Uterus (tissue), 2 donors: Measurements from ENCODE around the gene UTP11.

Experiments
- POLR2A ChIP-seq, 2 donors: fragments of 450-650 bp; IDR thresholded peaks; one replicate each; pipeline ENCODE4 v1.6.1; 2016; ENCODE audit warnings: antibody characterized with exemption in 2 of 2, mild to moderate bottlenecking in 1 of 2, moderate library complexity in 1 of 2
- TF ChIP-seq, protein P1 (sequence below), 4 experiments: fragments of 200-600 bp in 2 of 4; fragments of 450-650 bp in 2 of 4; sonication (generic) in 2 of 4; IDR thresholded peaks; one replicate each; pipeline ENCODE4 v1.5.1; 2016 to 2019; ENCODE audit warnings: antibody characterized with exemption in 4 of 4, mild to moderate bottlenecking in 2 of 4, moderate library complexity in 1 of 4

DNA sequence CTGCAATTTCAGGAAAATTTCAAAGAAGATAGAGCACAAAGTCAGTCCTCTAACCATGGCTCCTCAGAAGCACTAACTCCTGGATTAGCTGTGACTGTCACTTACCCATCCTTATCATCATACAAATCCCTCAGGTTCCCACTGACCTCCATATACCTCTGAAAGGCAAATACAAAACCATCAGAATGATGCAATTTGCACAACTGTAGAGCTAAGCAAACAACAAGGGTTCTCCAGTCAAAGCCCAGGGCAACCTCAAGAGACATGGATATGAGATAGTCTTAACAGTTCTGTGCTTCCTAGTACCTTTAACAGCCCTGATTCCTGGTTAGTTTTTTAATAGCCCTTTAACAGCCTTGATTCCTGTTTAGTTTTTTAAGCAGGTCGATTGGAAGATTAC lies 24.9 kb upstream of the UTP11 start:
- TF ChIP-seq, protein P1, sequence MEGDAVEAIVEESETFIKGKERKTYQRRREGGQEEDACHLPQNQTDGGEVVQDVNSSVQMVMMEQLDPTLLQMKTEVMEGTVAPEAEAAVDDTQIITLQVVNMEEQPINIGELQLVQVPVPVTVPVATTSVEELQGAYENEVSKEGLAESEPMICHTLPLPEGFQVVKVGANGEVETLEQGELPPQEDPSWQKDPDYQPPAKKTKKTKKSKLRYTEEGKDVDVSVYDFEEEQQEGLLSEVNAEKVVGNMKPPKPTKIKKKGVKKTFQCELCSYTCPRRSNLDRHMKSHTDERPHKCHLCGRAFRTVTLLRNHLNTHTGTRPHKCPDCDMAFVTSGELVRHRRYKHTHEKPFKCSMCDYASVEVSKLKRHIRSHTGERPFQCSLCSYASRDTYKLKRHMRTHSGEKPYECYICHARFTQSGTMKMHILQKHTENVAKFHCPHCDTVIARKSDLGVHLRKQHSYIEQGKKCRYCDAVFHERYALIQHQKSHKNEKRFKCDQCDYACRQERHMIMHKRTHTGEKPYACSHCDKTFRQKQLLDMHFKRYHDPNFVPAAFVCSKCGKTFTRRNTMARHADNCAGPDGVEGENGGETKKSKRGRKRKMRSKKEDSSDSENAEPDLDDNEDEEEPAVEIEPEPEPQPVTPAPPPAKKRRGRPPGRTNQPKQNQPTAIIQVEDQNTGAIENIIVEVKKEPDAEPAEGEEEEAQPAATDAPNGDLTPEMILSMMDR (IDR thresholded peaks at IDR 0.05): no peak
- TF ChIP-seq POLR2A (IDR thresholded peaks at IDR 0.05): no peak
